H9 (cell line): ENCODE data around the gene RIMS1. TPM values are rescaled to one million over a fixed set of nuclear protein-coding genes. Genes with fewer than 3 reads are reported as not detected.

ENCODE experiments used
- DNase-seq: peaks from one replicate; pipeline ENCODE4 v3.0.0-alpha.2; 2017
- H2AFZ ChIP-seq: one replicate; pipeline ENCODE4 v1.6.1; 2013; ENCODE audit warnings: mild to moderate bottlenecking, low read length, control low read depth, moderate library complexity
- H2AK5ac ChIP-seq: 2 replicates; pipeline ENCODE4 v1.6.1; 2013; ENCODE audit warnings: low read length, control low read depth, mixed read lengths; ENCODE audit not compliant: insufficient read length
- H2BK120ac ChIP-seq: one replicate; pipeline ENCODE4 v1.6.1; 2013; ENCODE audit warnings: low read depth, mild to moderate bottlenecking, low read length, control low read depth, inconsistent platforms; ENCODE audit not compliant: poor library complexity, severe bottlenecking
- H2BK12ac ChIP-seq: 2 replicates; pipeline ENCODE4 v1.6.1; 2013; ENCODE audit warnings: low read length, control low read depth, mixed read lengths, low read depth; ENCODE audit not compliant: insufficient read length
- H2BK15ac ChIP-seq: 2 replicates; pipeline ENCODE4 v1.6.1; 2013; ENCODE audit warnings: low read depth, low read length, control low read depth
- H2BK20ac ChIP-seq: one replicate; pipeline ENCODE4 v1.6.1; 2013; ENCODE audit warnings: low read depth, mild to moderate bottlenecking, low read length, control low read depth, inconsistent platforms; ENCODE audit not compliant: poor library complexity, severe bottlenecking
- H2BK5ac ChIP-seq: 2 replicates; pipeline ENCODE4 v1.6.1; 2013; ENCODE audit warnings: low read length, control low read depth, mixed read lengths; ENCODE audit not compliant: insufficient read length
- H3K14ac ChIP-seq: 2 replicates; pipeline ENCODE4 v1.6.1; 2013; ENCODE audit warnings: low read length, control low read depth; ENCODE audit not compliant: insufficient read depth
- H3K18ac ChIP-seq: 2 replicates; pipeline ENCODE4 v1.6.1; 2013; ENCODE audit warnings: low read depth, mild to moderate bottlenecking, mixed read lengths, low read length, control low read depth; ENCODE audit not compliant: insufficient read length
- H3K23ac ChIP-seq: 2 replicates; pipeline ENCODE4 v1.6.1; 2013; ENCODE audit warnings: low read length, control low read depth, mixed read lengths, low read depth; ENCODE audit not compliant: insufficient read length
- H3K23me2 ChIP-seq: 2 replicates; pipeline ENCODE4 v1.6.1; 2013; ENCODE audit warnings: low read depth, mild to moderate bottlenecking, mixed read lengths, low read length, control low read depth; ENCODE audit not compliant: insufficient read length, poor library complexity, severe bottlenecking
- H3K27ac ChIP-seq: 2 replicates; pipeline ENCODE4 v1.5.1; 2013; ENCODE audit warnings: low read length, control low read depth, mixed read lengths, low read depth; ENCODE audit not compliant: insufficient read length
- H3K27me3 ChIP-seq: 2 replicates; pipeline ENCODE4 v1.6.1; 2013; ENCODE audit warnings: low read length, control low read depth, inconsistent platforms; ENCODE audit not compliant: insufficient read depth
- H3K4ac ChIP-seq: 2 replicates; pipeline ENCODE4 v1.6.1; 2013; ENCODE audit warnings: low read depth, mild to moderate bottlenecking, control low read depth, inconsistent platforms, low read length, moderate library complexity
- H3K4me1 ChIP-seq: 2 replicates; pipeline ENCODE4 v1.6.1; 2013; ENCODE audit warnings: low read length, control low read depth, inconsistent platforms; ENCODE audit not compliant: insufficient read depth
- H3K4me2 ChIP-seq: 2 replicates; pipeline ENCODE4 v1.6.1; 2013; ENCODE audit warnings: low read length, control low read depth, mixed read lengths; ENCODE audit not compliant: insufficient read length, insufficient read depth
- H3K56ac ChIP-seq: 2 replicates; pipeline ENCODE4 v1.6.1; 2013; ENCODE audit warnings: low read depth, mild to moderate bottlenecking, mixed read lengths, low read length, control low read depth; ENCODE audit not compliant: insufficient read length
- H3K79me1 ChIP-seq: 2 replicates; pipeline ENCODE4 v1.6.1; 2013; ENCODE audit warnings: low read depth, mild to moderate bottlenecking, moderate library complexity, low read length, control low read depth, inconsistent platforms; ENCODE audit not compliant: insufficient read depth, poor library complexity, severe bottlenecking
- H3K79me2 ChIP-seq: 2 replicates; pipeline ENCODE4 v1.6.1; 2013; ENCODE audit warnings: low read length, control low read depth, inconsistent platforms; ENCODE audit not compliant: insufficient read depth
- H3K9ac ChIP-seq: 2 replicates; pipeline ENCODE4 v1.6.1; 2013; ENCODE audit warnings: low read length, control low read depth, mixed read lengths; ENCODE audit not compliant: insufficient read length; ENCODE audit errors: extremely low read depth
- H3K9me3 ChIP-seq: one replicate; pipeline ENCODE4 v1.6.1; 2013; ENCODE audit warnings: low read depth, low read length, inconsistent platforms; ENCODE audit not compliant: control insufficient read depth
- H3T11ph ChIP-seq: one replicate; pipeline ENCODE4 v1.6.1; 2013; ENCODE audit warnings: mild to moderate bottlenecking, low read length, control low read depth, inconsistent platforms
- H4K20me1 ChIP-seq: one replicate; pipeline ENCODE4 v1.6.1; 2013; ENCODE audit not compliant: control insufficient read depth, insufficient read length, insufficient read depth
- H4K5ac ChIP-seq: 2 replicates; pipeline ENCODE4 v1.6.1; 2013; ENCODE audit warnings: low read depth, mild to moderate bottlenecking, mixed read lengths, low read length, control low read depth; ENCODE audit not compliant: insufficient read length
- H4K8ac ChIP-seq: replicated peaks from 2 replicates; pipeline ENCODE4 v1.6.1; 2013; ENCODE audit warnings: low read length, control low read depth, mixed read lengths, low read depth; ENCODE audit not compliant: insufficient read length
- H4K91ac ChIP-seq: 2 replicates; pipeline ENCODE4 v1.6.1; 2013; ENCODE audit warnings: low read depth, mild to moderate bottlenecking, moderate library complexity, mixed read lengths, low read length, control low read depth; ENCODE audit not compliant: insufficient read length
- H3K27ac Mint-ChIP-seq, 3 experiments: 2 replicates in 2 of 3; 3 replicates in 1 of 3; pipeline ENCODE4 v1.8.0; 2020 to 2021; ENCODE audit warnings: mixed read lengths in 3 of 3, mild to moderate bottlenecking in 1 of 3, moderate library complexity in 1 of 3
- H3K27me3 Mint-ChIP-seq: 2 replicates; pipeline ENCODE4 v1.8.0; 2021; ENCODE audit warnings: low read depth, mild to moderate bottlenecking, moderate library complexity, mixed read lengths
- H3K36me3 Mint-ChIP-seq, 3 experiments: 2 replicates in 2 of 3; 3 replicates in 1 of 3; pipeline ENCODE4 v1.8.0; 2020 to 2021; ENCODE audit warnings: low read depth in 3 of 3, mixed read lengths in 3 of 3; ENCODE audit not compliant: insufficient read depth in 1 of 3
- H3K4me1 Mint-ChIP-seq, 2 experiments: 2 replicates each; pipeline ENCODE4 v1.8.0; 2020; ENCODE audit warnings: mixed read lengths in 2 of 2
- H3K4me3 Mint-ChIP-seq, 2 experiments: 2 replicates in 1 of 2; 3 replicates in 1 of 2; pipeline ENCODE4 v1.8.0; 2020 to 2021; ENCODE audit warnings: mild to moderate bottlenecking in 2 of 2, mixed read lengths in 2 of 2, moderate library complexity in 1 of 2
- H3K9me3 Mint-ChIP-seq, 2 experiments: 2 replicates in 1 of 2; 3 replicates in 1 of 2; pipeline ENCODE4 v1.8.0; 2020; ENCODE audit warnings: mild to moderate bottlenecking in 2 of 2, mixed read lengths in 2 of 2, moderate library complexity in 1 of 2
- CTCF ChIP-seq: fragments of 200-600 bp; sonication (generic); conservative IDR thresholded peaks from 3 replicates; pipeline ENCODE4 v1.8.0; 2021; ENCODE audit warnings: antibody characterized with exemption, mild to moderate bottlenecking
- WGBS: extraction: QIAGEN DNeasy Blood & Tissue Kit; methylation state at CpG from one replicate; pipeline ENCODE4 v1.1.7; 2013; ENCODE audit warnings: missing lambda C conversion rate, low lambda C conversion rate, mixed read lengths; ENCODE audit not compliant: insufficient read length; ENCODE audit errors: extremely low coverage; 5-methylcytosine and 5-hydroxymethylcytosine counted together
- total RNA-seq: library from RNA; stranded (reverse); gene quantifications from 2 replicates; pipeline ENCODE4 v1.2.1, GENCODE V29; 2021

Gene RIMS1
- total RNA-seq, 1 experiment from 2014 or later = 0.83 TPM

- H3K23ac ChIP-seq = no peak overlapping the region
- H3K9me3 ChIP-seq = no peaks in the 10 kb centered on the region
- no peak overlapping the region for H2AK5ac ChIP-seq
- no peak overlapping the region for H3K4ac ChIP-seq
- H3K4me1 ChIP-seq = no peaks in the 10 kb centered on the region
- WGBS = no CpG with 5 or more reads among the region's 1 CpG
- no peak overlapping the region for H2BK5ac ChIP-seq
- Mint-ChIP-seq H3K36me3 (no peaks in the 10 kb centered on the region), H3K27ac (no peak overlapping the region; a peak in 1 of 7 replicates), H3K4me3 (no peak overlapping the region), H3K9me3 (no peaks in the 10 kb centered on the region), H3K27me3 (no peaks in the 10 kb centered on the region), H3K4me1 (peaks cover 4 to 6% of the 10 kb centered on the region in 2 experiments; a peak in 2 of 4 replicates)
- H4K91ac ChIP-seq = no peak overlapping the region
- no peak overlapping the region for H2BK120ac ChIP-seq
- no peak overlapping the region for H2BK20ac ChIP-seq
- H3K14ac ChIP-seq = no peak overlapping the region
- no peaks in the 10 kb centered on the region for H3K27me3 ChIP-seq
- H3K4me2 ChIP-seq = no peak overlapping the region
- no peak overlapping the region for H3K56ac ChIP-seq
- no peaks in the 10 kb centered on the region for H3K23me2 ChIP-seq
- H3K18ac ChIP-seq = no peak overlapping the region
- H2AFZ ChIP-seq = no peak overlapping the region
- no peak for TF ChIP-seq CTCF
- H3K9ac ChIP-seq = no peak overlapping the region
- no peaks in the 10 kb centered on the region for H4K20me1 ChIP-seq
- no peak overlapping the region for H3T11ph ChIP-seq
- no peak for DNase-seq
- no peak overlapping the region for H2BK12ac ChIP-seq
- H4K5ac ChIP-seq = no peak overlapping the region
- no peak overlapping the region for H2BK15ac ChIP-seq
- H3K79me2 ChIP-seq = no peaks in the 10 kb centered on the region
- no peaks in the 10 kb centered on the region for H3K79me1 ChIP-seq
- no peak overlapping the region for H3K27ac ChIP-seq
- H4K8ac ChIP-seq = no peak overlapping the region
Observed at GRCh38 chr6:71983131-71983530, 96.8 kb downstream of the RIMS1 start.
